Karpas-422 (cell line): ENCODE data around the gene HAGHL. TPM values are rescaled to one million over a fixed set of nuclear protein-coding genes. Genes with fewer than 3 reads are reported as not detected.

Source experiments
- DNase-seq: peaks from one replicate; pipeline ENCODE4 v3.0.0-alpha.2; 2015
- H2AFZ ChIP-seq: fragments of 200-600 bp; sonication (generic); 2 replicates; pipeline ENCODE4 v1.6.1; 2014; ENCODE audit warnings: antibody characterized with exemption, low read length, mixed read lengths
- H3K27ac ChIP-seq: fragments of 200-600 bp; sonication (generic); 2 replicates; pipeline ENCODE4 v1.5.1; 2014; ENCODE audit warnings: mild to moderate bottlenecking, low read length, moderate library complexity
- H3K27me3 ChIP-seq: fragments of 200-600 bp; sonication (generic); 2 replicates; pipeline ENCODE4 v1.6.1; 2014; ENCODE audit warnings: low read length, mixed read lengths
- H3K36me3 ChIP-seq: fragments of 200-600 bp; sonication (generic); 2 replicates; pipeline ENCODE4 v1.6.1; 2014; ENCODE audit warnings: low read length, mixed read lengths; ENCODE audit not compliant: insufficient read depth
- H3K4me1 ChIP-seq: fragments of 200-600 bp; sonication (generic); 2 replicates; pipeline ENCODE4 v1.6.1; 2014; ENCODE audit warnings: mild to moderate bottlenecking, low read length, mixed read lengths
- H3K4me2 ChIP-seq: fragments of 200-600 bp; sonication (generic); 2 replicates; pipeline ENCODE4 v1.6.1; 2014; ENCODE audit warnings: low read length, low read depth, mild to moderate bottlenecking; ENCODE audit not compliant: poor library complexity, severe bottlenecking
- H3K4me3 ChIP-seq: fragments of 200-600 bp; sonication (generic); 2 replicates; pipeline ENCODE4 v1.5.1; 2014; ENCODE audit warnings: mild to moderate bottlenecking, antibody characterized with exemption, low read length, mixed read lengths
- H3K79me2 ChIP-seq: fragments of 200-600 bp; sonication (generic); 2 replicates; pipeline ENCODE4 v1.6.1; 2014; ENCODE audit warnings: mild to moderate bottlenecking, low read length, mixed read lengths
- H3K9ac ChIP-seq: fragments of 200-600 bp; sonication (generic); 2 replicates; pipeline ENCODE4 v1.6.0; 2014; ENCODE audit warnings: low read length
- H3K9me2 ChIP-seq: fragments of 200-600 bp; sonication (generic), shearing (Covaris generic); replicated peaks from 2 replicates; pipeline ENCODE4 v1.6.0; 2014; ENCODE audit warnings: mild to moderate bottlenecking, low read length, moderate library complexity; ENCODE audit not compliant: insufficient read depth
- H3K9me3 ChIP-seq: fragments of 300-700, 200-600 bp; sonication (generic); 2 replicates; pipeline ENCODE4 v1.6.1; 2014; ENCODE audit warnings: low read length, mixed read lengths
- H4K20me1 ChIP-seq: fragments of 200-600 bp; sonication (generic); 2 replicates; pipeline ENCODE4 v1.6.1; 2014; ENCODE audit warnings: mild to moderate bottlenecking, antibody characterized with exemption, low read length, low read depth; ENCODE audit not compliant: insufficient read depth
- total RNA-seq: library from RNA; depleted of rRNA; stranded (reverse); fragments of >200 nt; shearing (Covaris generic); gene quantifications from 2 replicates; pipeline ENCODE4 v1.2.3, GENCODE V29; 2014; ENCODE audit warnings: low replicate concordance

HAGHL gene
- total RNA-seq, 1 experiment from 2014 or later: 57.4 TPM

- H3K36me3 ChIP-seq: no peaks in the 10 kb centered on the region
- no peak overlapping the region for H3K9ac ChIP-seq
- no peak for DNase-seq
- H3K4me3 ChIP-seq: no peak overlapping the region
- H3K27ac ChIP-seq: no peak overlapping the region
- no peak overlapping the region for H3K4me2 ChIP-seq
- H3K27me3 ChIP-seq: no peaks in the 10 kb centered on the region
- H3K9me3 ChIP-seq: no peaks in the 10 kb centered on the region
- H3K4me1 ChIP-seq: no peaks in the 10 kb centered on the region
- H4K20me1 ChIP-seq: 0 out of 2 replicates have a peak, but pooled peaks cover 3% of the 10 kb centered on the region
- no peaks in the 10 kb centered on the region for H3K9me2 ChIP-seq
- no peak overlapping the region for H2AFZ ChIP-seq
- H3K79me2 ChIP-seq: no peaks in the 10 kb centered on the region
Observed at GRCh38 chr16:703406-703805, 23.5 kb upstream of the HAGHL start.

DNA sequence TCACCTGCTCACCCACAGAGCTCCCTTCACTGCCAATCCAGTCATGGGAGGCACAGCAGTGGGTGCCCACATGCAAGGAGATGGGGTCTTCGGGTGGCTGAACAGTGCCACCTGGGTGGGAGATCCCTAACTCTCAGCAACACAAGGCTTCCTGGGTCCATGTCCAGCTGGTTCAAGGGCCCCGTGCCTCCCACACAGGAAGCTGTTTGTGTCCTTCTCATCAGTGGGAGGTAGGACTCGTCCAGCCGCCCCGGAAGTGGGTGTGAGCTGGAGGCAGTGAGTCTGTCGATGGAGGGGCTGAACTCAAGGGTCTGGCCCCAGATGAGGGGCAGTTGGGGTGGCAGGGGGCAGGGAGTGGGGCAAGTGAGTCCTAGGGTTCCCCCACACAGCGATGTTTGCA lies 22.9 kb upstream of the HAGHL start:
- no peak overlapping the region for H3K27ac ChIP-seq
- H3K79me2 ChIP-seq: no peaks in the 10 kb centered on the region
- 0 out of 2 replicates have a peak, but pooled peaks cover 3% of the 10 kb centered on the region for H4K20me1 ChIP-seq
- no peaks in the 10 kb centered on the region for H3K4me1 ChIP-seq
- H3K4me2 ChIP-seq: no peak overlapping the region
- no peaks in the 10 kb centered on the region for H3K9me2 ChIP-seq
- H2AFZ ChIP-seq: no peak overlapping the region
- H3K27me3 ChIP-seq: no peaks in the 10 kb centered on the region
- no peak for DNase-seq
- H3K36me3 ChIP-seq: no peaks in the 10 kb centered on the region
- H3K9me3 ChIP-seq: no peaks in the 10 kb centered on the region
- no peak overlapping the region for H3K9ac ChIP-seq
- H3K4me3 ChIP-seq: no peak overlapping the region

DNA sequence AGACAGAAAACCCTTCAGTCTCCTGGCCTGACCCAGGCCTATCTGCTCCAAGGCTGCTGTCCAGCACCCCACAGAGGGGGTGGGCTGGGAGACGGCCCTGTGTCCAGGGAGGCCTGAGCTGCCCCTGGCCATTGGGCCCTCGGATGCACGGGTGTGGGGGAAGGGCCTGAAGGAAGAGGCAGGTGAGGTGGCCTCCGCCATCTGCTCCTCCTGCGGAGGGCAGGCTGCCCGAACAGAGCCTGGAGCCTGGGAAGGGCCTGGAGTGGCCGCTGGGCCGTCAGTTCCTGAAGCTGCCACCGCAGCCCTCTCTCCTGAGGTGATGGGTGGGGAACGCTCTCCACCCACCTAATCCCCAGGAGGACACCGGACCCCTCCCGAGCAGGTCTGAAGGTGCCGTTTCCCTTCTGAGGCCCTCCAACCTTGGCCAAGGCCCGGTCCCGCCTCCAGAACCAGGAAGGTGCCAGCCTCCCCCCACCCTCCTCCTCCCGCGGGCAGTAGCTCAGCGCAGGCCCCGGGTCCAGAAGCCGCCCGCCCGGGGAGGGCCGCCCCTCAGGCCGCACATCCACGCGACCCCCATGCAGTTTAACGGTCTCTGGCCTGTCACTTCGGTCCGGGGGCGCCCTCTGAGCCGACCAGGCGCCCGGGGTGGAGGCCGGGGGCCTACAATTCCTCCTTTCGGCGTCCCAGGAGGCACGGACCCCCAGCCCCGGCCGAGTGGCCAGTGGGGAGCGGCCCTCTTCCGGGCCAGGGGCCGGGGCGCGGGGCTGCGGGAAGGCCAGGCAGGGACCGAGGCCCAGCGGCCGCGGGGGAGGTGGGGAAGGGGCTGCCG lies 22.1 kb upstream of the HAGHL start:
- no peak overlapping the region for H3K9ac ChIP-seq
- H4K20me1 ChIP-seq: peaks cover 4% of the 10 kb centered on the region; the same call in 1 of the 2 replicates
- no peaks in the 10 kb centered on the region for H3K9me2 ChIP-seq
- peaks cover 3% of the 10 kb centered on the region for H3K4me1 ChIP-seq
- H3K9me3 ChIP-seq: no peaks in the 10 kb centered on the region
- H3K27me3 ChIP-seq: no peaks in the 10 kb centered on the region
- no peak for DNase-seq
- H3K36me3 ChIP-seq: no peaks in the 10 kb centered on the region
- no peak overlapping the region for H2AFZ ChIP-seq
- no peak overlapping the region for H3K4me2 ChIP-seq
- H3K4me3 ChIP-seq: no peak overlapping the region
- no peak overlapping the region for H3K27ac ChIP-seq
- no peaks in the 10 kb centered on the region for H3K79me2 ChIP-seq

- Histone ChIP-seq H3K4me2 (no peak within 1 kb of the TSS), H3K9ac (no peak within 1 kb of the TSS), H3K9me3 (no peaks in the 10 kb centered on the region), H4K20me1 (peaks cover 11% of the 10 kb centered on the region; the same call in 1 of the 2 replicates), H2AFZ (no peak within 1 kb of the TSS), H3K4me3 (no peak within 1 kb of the TSS), H3K9me2 (no peaks in the 10 kb centered on the region), H3K4me1 (peaks cover 9% of the 10 kb centered on the region), H3K79me2 (no peaks in the 10 kb centered on the region), H3K27ac (no peak within 1 kb of the TSS), H3K27me3 (no peaks in the 10 kb centered on the region), H3K36me3 (no peaks in the 10 kb centered on the region)
- peak; percentile 68 for DNase-seq
Observed at GRCh38 chr16:705431-706188, 21.3 kb upstream of the HAGHL start, which contains the start of gene FBXL16. Gene FBXL16, minus strand, starts transcription at chr16:705801. Its CDS starts 8,396 bp downstream, at chr16:697405.

DNA sequence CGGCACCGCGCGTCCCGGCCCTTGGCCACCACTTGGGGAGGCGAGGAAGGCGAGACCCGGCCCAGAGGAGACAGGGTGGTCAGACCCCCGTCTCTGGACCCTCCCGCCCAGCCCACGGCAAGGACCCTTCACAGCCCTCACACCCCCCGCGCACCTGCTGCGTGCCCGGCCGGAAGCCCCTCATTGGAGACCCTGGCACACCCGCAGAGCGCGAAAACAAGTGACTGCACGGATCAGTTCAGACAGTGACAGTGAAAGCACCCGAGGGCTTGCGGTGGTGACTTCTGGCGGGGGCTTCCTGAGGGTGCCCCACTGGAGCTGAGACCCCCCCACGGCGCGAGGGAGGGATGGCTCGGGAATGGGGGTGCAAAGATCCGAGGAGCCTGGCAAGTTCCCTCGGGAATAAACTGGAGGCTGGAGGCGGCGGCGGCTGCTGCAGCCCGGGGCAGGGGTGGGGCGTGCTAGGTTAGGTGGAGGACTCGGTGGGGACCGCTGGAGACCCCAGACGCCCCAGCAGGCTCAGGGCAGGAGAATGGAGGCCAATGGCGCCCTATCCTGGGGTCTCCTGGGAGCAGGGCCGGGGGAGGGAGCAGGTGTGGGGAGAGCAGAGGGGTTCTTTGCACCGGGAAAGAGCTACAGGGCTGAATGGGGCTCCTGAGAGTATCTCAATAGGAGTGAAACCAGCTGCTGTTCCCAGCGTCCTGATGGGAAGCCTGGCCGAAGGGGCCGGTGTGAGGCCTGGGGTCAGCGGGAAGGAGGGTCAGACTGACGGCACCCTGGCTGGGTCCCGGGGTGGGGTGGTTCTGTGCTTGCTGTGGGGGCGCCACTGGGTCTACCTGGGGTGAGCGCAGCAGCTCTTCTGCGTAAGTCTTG lies 20.5 kb upstream of the HAGHL start:
- Histone ChIP-seq H3K4me2 (no peak overlapping the region), H3K79me2 (no peaks in the 10 kb centered on the region), H3K27ac (no peak overlapping the region), H3K9ac (no peak overlapping the region), H3K4me1 (peaks cover 9% of the 10 kb centered on the region), H3K36me3 (no peaks in the 10 kb centered on the region), H4K20me1 (peaks cover 11% of the 10 kb centered on the region; the same call in 1 of the 2 replicates), H3K27me3 (no peaks in the 10 kb centered on the region), H3K9me2 (no peaks in the 10 kb centered on the region), H3K4me3 (no peak overlapping the region), H3K9me3 (no peaks in the 10 kb centered on the region), H2AFZ (no peak overlapping the region)
- DNase-seq: no peak

DNA sequence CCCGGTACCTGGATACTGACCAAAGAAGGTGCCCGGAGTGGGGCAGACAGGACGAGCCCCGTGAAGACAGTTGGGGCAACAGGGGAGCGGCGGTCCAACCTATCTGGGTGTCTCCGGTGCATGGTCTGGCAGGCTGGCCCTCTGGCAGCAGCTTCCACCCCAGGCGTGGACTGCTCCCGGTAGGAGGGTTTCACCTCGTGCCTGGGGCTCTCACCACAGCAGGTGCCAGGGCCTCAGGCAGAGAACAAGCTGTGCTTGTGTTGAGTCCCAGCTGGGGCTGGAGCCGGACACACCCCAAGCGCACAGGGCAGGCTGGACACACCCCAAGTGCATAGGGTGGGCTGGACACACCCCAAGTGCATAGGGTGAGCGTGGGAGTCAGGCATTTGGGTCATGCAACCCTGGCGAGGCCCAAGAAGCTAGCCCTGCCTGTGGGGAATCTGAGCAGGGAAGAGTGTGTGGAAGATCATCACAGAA lies 19.8 kb upstream of the HAGHL start:
- Histone ChIP-seq H3K4me2 (no peak overlapping the region), H3K9me3 (no peaks in the 10 kb centered on the region), H3K27me3 (no peaks in the 10 kb centered on the region), H3K9me2 (no peaks in the 10 kb centered on the region), H3K4me1 (peaks cover 9% of the 10 kb centered on the region), H3K79me2 (no peaks in the 10 kb centered on the region), H3K36me3 (no peaks in the 10 kb centered on the region), H3K9ac (no peak overlapping the region), H3K27ac (no peak overlapping the region), H4K20me1 (peaks cover 11% of the 10 kb centered on the region; the same call in 1 of the 2 replicates), H3K4me3 (no peak overlapping the region), H2AFZ (no peak overlapping the region)
- DNase-seq: no peak

DNA sequence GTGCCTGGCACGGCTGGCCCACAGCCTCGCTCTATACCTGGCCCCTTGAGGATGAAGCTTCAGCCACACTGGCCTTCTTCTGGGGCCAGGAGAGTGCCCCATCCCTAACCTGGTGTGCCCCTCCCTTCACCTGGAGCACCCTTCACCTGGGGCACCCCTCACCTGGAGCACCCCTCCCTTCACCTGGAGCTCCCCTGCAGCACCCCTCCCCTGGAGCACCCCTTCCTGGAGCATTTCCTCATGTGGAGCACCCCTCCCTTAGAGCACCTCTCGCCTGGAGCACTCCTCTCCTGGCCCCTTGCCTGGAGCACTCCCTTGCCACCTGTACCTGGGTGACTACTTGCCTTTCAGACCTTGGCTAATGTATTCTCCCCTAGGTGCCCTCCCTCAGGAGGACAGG lies 18.9 kb upstream of the HAGHL start:
- Histone ChIP-seq H3K36me3 (no peaks in the 10 kb centered on the region), H3K4me3 (no peak overlapping the region), H4K20me1 (peaks cover 11% of the 10 kb centered on the region; the same call in 1 of the 2 replicates), H3K9me2 (no peaks in the 10 kb centered on the region), H3K27me3 (no peaks in the 10 kb centered on the region), H3K27ac (no peak overlapping the region), H2AFZ (no peak overlapping the region), H3K4me2 (no peak overlapping the region), H3K4me1 (peaks cover 9% of the 10 kb centered on the region), H3K9me3 (no peaks in the 10 kb centered on the region), H3K9ac (no peak overlapping the region), H3K79me2 (no peaks in the 10 kb centered on the region)
- no peak for DNase-seq
